Measurements from ENCODE around the gene ADCY9. TPM values are rescaled to one million over a fixed set of nuclear protein-coding genes. Genes with fewer than 3 reads are reported as not detected.
A peak's percentile ranks its signal among the peaks of the same experiment; 100 is the strongest.

The ADCY9 gene
- total RNA-seq, 1 donor from 2014 or later: 11.4 TPM

- H3K27me3 ChIP-seq (ENCODE audit: insufficient read depth, low read length): no peaks in the 10 kb centered on the region
- peaks cover 6% of the 10 kb centered on the region for H3K36me3 Mint-ChIP-seq (ENCODE audit: low read depth, unreplicated experiment)
- H3K9me3 ChIP-seq (ENCODE audit: insufficient read depth, low read depth, low read length): peaks cover 5% of the 10 kb centered on the region
- DNase-seq (ENCODE audit: low read depth) (no peak), FAIRE-seq (no peak)
- peaks cover 3% of the 10 kb centered on the region for H3K4me1 Mint-ChIP-seq (ENCODE audit: low read depth, unreplicated experiment)
- TF ChIP-seq CTCF (IDR thresholded peaks at IDR 0.05; ENCODE audit: insufficient read depth, low read depth, low read length) (no peak), EZH2 (IDR thresholded peaks at IDR 0.05; ENCODE audit: insufficient read depth, low read length) (no peak)
- peaks cover 20% of the 10 kb centered on the region for H3K9me3 Mint-ChIP-seq (ENCODE audit: unreplicated experiment)
- H3K36me3 ChIP-seq (ENCODE audit: insufficient read depth, low read length): no peaks in the 10 kb centered on the region
- no peaks in the 10 kb centered on the region for H3K4me1 ChIP-seq (ENCODE audit: insufficient read depth, low read length)
- H2AFZ ChIP-seq (ENCODE audit: low read depth, low read length): no peak overlapping the region
- H3K27me3 Mint-ChIP-seq (ENCODE audit: low read depth, unreplicated experiment): peaks cover 5% of the 10 kb centered on the region
- H3K27ac ChIP-seq (ENCODE audit: low read depth, low read length): no peak overlapping the region
- H3K79me2 ChIP-seq (ENCODE audit: insufficient read depth, low read length): no peaks in the 10 kb centered on the region
- peak overlapping the region; percentile 48 for H3K27ac Mint-ChIP-seq (ENCODE audit: unreplicated experiment)
- H3K4me3 ChIP-seq (ENCODE audit: insufficient read depth, low read depth, low read length): no peak overlapping the region
- H3K4me2 ChIP-seq (ENCODE audit: low read length): no peak overlapping the region
- H3K9ac ChIP-seq (ENCODE audit: low read length): no peak overlapping the region
- no peaks in the 10 kb centered on the region for H4K20me1 ChIP-seq (ENCODE audit: insufficient read depth, low read length)
- H3K4me3 Mint-ChIP-seq (ENCODE audit: unreplicated experiment): no peak overlapping the region
Measured at GRCh38 chr16:4139968-4140367, 23.7 kb upstream of the ADCY9 start.

- Mint-ChIP-seq H3K4me1 (ENCODE audit: low read depth, unreplicated experiment) (peaks cover 3% of the 10 kb centered on the region), H3K36me3 (ENCODE audit: low read depth, unreplicated experiment) (peaks cover 6% of the 10 kb centered on the region), H3K9me3 (ENCODE audit: unreplicated experiment) (peaks cover 20% of the 10 kb centered on the region), H3K27me3 (ENCODE audit: low read depth, unreplicated experiment) (peaks cover 7% of the 10 kb centered on the region), H3K4me3 (ENCODE audit: unreplicated experiment) (no peak overlapping the region), H3K27ac (ENCODE audit: unreplicated experiment) (no peak overlapping the region)
- DNase-seq (ENCODE audit: low read depth) (no peak), FAIRE-seq (no peak)
- H2AFZ ChIP-seq (ENCODE audit: low read depth, low read length): no peak overlapping the region
- H3K4me3 ChIP-seq (ENCODE audit: insufficient read depth, low read depth, low read length): no peak overlapping the region
- no peak overlapping the region for H3K9ac ChIP-seq (ENCODE audit: low read length)
- H3K4me1 ChIP-seq (ENCODE audit: insufficient read depth, low read length): no peaks in the 10 kb centered on the region
- no peaks in the 10 kb centered on the region for H3K36me3 ChIP-seq (ENCODE audit: insufficient read depth, low read length)
- H3K9me3 ChIP-seq (ENCODE audit: insufficient read depth, low read depth, low read length): peaks cover 5% of the 10 kb centered on the region
- no peaks in the 10 kb centered on the region for H4K20me1 ChIP-seq (ENCODE audit: insufficient read depth, low read length)
- H3K79me2 ChIP-seq (ENCODE audit: insufficient read depth, low read length): no peaks in the 10 kb centered on the region
- TF ChIP-seq CTCF (IDR thresholded peaks at IDR 0.05; ENCODE audit: insufficient read depth, low read depth, low read length): no peak
- no peak for TF ChIP-seq EZH2 (IDR thresholded peaks at IDR 0.05; ENCODE audit: insufficient read depth, low read length)
- no peaks in the 10 kb centered on the region for H3K27me3 ChIP-seq (ENCODE audit: insufficient read depth, low read length)
- no peak overlapping the region for H3K4me2 ChIP-seq (ENCODE audit: low read length)
- H3K27ac ChIP-seq (ENCODE audit: low read depth, low read length): no peak overlapping the region
Measured at GRCh38 chr16:4138713-4139112, 22.5 kb upstream of the ADCY9 start.

GRCh38 chr16:4137438-4137837, 21.2 kb upstream of the ADCY9 start:
- no peak overlapping the region for H3K4me3 ChIP-seq (ENCODE audit: insufficient read depth, low read depth, low read length)
- peaks cover 5% of the 10 kb centered on the region for H3K9me3 ChIP-seq (ENCODE audit: insufficient read depth, low read depth, low read length)
- no peak overlapping the region for H2AFZ ChIP-seq (ENCODE audit: low read depth, low read length)
- H3K79me2 ChIP-seq (ENCODE audit: insufficient read depth, low read length): no peaks in the 10 kb centered on the region
- H3K4me2 ChIP-seq (ENCODE audit: low read length): no peak overlapping the region
- H3K27ac Mint-ChIP-seq (ENCODE audit: unreplicated experiment): no peak overlapping the region
- no peaks in the 10 kb centered on the region for H3K27me3 ChIP-seq (ENCODE audit: insufficient read depth, low read length)
- H3K27me3 Mint-ChIP-seq (ENCODE audit: low read depth, unreplicated experiment): peaks cover 10% of the 10 kb centered on the region
- no peak overlapping the region for H3K4me3 Mint-ChIP-seq (ENCODE audit: unreplicated experiment)
- no peak for DNase-seq (ENCODE audit: low read depth)
- no peak overlapping the region for H3K9ac ChIP-seq (ENCODE audit: low read length)
- no peak overlapping the region for H3K27ac ChIP-seq (ENCODE audit: low read depth, low read length)
- no peaks in the 10 kb centered on the region for H4K20me1 ChIP-seq (ENCODE audit: insufficient read depth, low read length)
- peaks cover 3% of the 10 kb centered on the region for H3K4me1 Mint-ChIP-seq (ENCODE audit: low read depth, unreplicated experiment)
- H3K9me3 Mint-ChIP-seq (ENCODE audit: unreplicated experiment): peaks cover 19% of the 10 kb centered on the region
- peaks cover 6% of the 10 kb centered on the region for H3K36me3 Mint-ChIP-seq (ENCODE audit: low read depth, unreplicated experiment)
- TF ChIP-seq EZH2 (IDR thresholded peaks at IDR 0.05; ENCODE audit: insufficient read depth, low read length) (no peak), CTCF (IDR thresholded peaks at IDR 0.05; ENCODE audit: insufficient read depth, low read depth, low read length) (no peak)
- no peaks in the 10 kb centered on the region for H3K4me1 ChIP-seq (ENCODE audit: insufficient read depth, low read length)
- no peaks in the 10 kb centered on the region for H3K36me3 ChIP-seq (ENCODE audit: insufficient read depth, low read length)
- no peak for FAIRE-seq

All from astrocyte (in vitro differentiated cells and primary cell).